ENCODE data around the gene SLTM.
"Not testable (repeated sequence)": the region's sequence is repeated elsewhere in the genome, so short reads cannot be mapped to it uniquely, and the experiment has no call there.

SLTM gene

DNA sequence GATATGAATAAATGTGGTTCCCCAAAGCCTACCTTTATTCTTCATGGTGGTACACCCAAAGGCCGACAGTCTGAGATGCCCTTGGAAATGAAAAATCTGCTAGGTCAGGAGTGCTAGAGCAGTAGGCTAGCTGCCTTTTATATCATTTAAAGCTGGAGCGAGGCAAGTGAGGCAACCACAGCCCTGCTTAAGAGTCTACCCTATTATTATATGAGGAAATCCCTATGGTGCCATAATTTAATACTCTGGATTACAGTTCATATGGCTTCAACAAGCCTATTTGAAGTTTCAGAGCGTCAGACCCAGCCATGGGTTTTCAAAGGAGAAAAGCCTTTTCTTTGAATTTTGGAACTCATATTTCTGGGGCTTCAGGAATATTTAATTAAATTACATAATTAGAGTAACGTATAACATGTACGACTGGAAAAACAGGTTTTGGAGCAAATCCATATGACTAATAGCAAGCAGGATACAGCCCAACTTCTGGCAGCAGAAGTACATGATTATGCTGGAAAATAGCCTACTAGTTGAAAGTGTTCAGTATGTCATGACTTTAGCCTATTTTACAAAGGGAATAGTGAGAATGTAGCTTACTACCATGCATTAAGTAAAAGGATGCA lies 18.0 kb upstream of the SLTM start:
- DNase-seq (ENCODE audit: low read depth) = peak; percentile 91
- H3K4me3 ChIP-seq (ENCODE audit: control insufficient read depth, low read depth, low read length) = no peak overlapping the region
- no peak for TF ChIP-seq CTCF (conservative IDR thresholded peaks at IDR 0.05; ENCODE audit: control insufficient read depth, insufficient read depth, low read depth, low read length)

DNA sequence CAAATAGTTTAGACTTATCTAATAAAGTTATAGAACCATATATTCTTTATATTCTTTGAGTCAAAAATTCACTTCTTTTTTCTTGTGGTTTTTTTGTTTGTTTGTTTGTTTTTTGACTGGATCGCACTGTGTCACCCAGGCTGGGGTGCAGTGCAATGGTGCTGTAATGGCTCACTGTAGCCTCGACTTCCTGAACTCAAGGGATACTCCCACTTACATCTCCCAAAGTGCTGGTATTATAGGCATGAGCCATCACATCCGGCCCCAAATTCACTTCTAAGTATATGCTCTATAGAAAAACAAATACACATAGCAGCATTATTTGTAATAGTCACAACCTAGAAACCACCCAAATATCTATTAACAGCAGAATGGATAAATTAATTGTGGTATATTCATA lies 13.7 kb upstream of the SLTM start:
- H3K4me3 ChIP-seq (ENCODE audit: control insufficient read depth, low read depth, low read length) = no peak overlapping the region
- DNase-seq (ENCODE audit: low read depth) = no peak
- no peak for TF ChIP-seq CTCF (conservative IDR thresholded peaks at IDR 0.05; ENCODE audit: control insufficient read depth, insufficient read depth, low read depth, low read length)

GRCh38 chr15:58934974-58935373 lies 1.5 kb upstream of the SLTM start:
- H3K4me3 ChIP-seq (ENCODE audit: control insufficient read depth, low read depth, low read length); DNase-seq (ENCODE audit: low read depth): not testable (repeated sequence)

DNA sequence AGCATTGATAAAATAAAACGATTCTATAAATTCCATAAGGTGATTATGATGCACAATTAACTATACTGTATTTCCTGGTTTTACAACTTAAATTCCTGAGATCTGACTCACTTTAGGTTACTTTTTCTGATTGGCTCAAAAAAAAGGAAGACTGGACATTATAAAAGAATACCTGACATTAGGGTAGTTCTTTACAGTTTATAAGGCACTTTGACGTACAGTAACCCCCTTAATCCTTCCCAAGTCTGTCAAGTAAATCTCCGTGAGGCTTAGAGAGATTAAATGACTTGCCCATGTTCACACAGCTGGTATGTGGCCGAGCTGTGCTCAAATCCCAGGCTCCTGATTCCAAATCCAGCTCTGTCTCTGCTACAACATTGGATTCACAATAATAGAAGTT lies 1.0 kb upstream of the SLTM start:
- no peak for DNase-seq (ENCODE audit: low read depth)
- no peak overlapping the region for H3K4me3 ChIP-seq (ENCODE audit: control insufficient read depth, low read depth, low read length)
- no peak for TF ChIP-seq CTCF (conservative IDR thresholded peaks at IDR 0.05; ENCODE audit: control insufficient read depth, insufficient read depth, low read depth, low read length)

DNA sequence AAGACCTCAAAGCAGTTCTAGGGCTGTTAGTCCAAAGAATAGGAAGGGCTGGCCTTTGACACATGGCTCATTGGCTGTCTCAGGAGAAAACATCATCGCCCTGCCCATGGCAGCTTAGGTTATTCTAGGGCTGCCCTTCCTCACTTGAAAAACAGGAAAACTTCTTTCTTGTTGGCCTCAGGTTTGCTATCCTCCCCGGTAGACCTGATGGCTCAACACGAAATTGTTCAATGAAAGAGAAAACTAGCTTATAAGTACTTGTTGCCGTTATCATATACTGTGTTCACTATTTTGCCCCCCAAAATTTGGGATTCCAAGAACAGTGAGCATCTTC lies 602 bp upstream of the SLTM start:
- DNase-seq (ENCODE audit: low read depth) = no peak
- peak overlapping the region; percentile 68 for H3K4me3 ChIP-seq (ENCODE audit: control insufficient read depth, low read depth, low read length)
- no peak for TF ChIP-seq CTCF (conservative IDR thresholded peaks at IDR 0.05; ENCODE audit: control insufficient read depth, insufficient read depth, low read depth, low read length)

DNA sequence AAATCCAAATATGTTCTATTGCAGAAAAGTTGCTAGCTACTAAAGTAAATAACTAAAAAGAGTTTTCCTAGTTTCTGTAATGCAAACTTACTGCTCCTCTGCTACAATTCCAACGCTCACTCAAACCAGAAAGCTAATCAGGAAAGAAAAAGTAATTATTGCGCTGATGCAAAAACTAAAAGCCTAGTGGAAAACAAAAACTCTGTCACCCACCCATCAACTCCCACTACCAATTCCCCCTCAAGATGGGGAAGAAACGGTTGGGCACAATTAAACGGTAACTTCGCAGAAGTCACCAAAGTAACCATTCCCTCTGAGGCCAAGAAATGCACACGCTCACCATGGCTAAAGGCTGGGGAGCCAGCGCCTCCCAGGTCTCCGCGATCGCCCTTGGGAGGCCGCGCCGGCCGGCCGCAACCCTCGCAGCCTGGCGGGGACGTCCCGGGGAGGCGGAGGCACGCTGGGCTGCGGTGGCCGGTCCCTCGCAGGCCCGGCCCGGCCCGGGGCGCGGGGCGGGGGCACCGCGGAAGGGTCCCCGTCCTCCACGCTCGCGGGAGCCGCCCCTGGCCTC lies 684 bp downstream of the SLTM start:
- DNase-seq (ENCODE audit: low read depth) = no peak
- TF ChIP-seq CTCF (conservative IDR thresholded peaks at IDR 0.05; ENCODE audit: control insufficient read depth, insufficient read depth, low read depth, low read length) = no peak

GRCh38 chr15:58931987-58932588 lies 1.4 kb downstream of the SLTM start:
- peak overlapping the region; percentile 92 for H3K4me3 ChIP-seq (ENCODE audit: control insufficient read depth, low read depth, low read length)
- no peak for TF ChIP-seq CTCF (conservative IDR thresholded peaks at IDR 0.05; ENCODE audit: control insufficient read depth, insufficient read depth, low read depth, low read length)
- peak; percentile 60 for DNase-seq (ENCODE audit: low read depth)

More for the DNA sequence above, 684 bp downstream of the SLTM start:
- H3K4me3 ChIP-seq (ENCODE audit: control insufficient read depth, low read depth, low read length) = peak overlapping the region; percentile 92

Measured in fibroblast of mammary gland (primary cell).